22Rv1 (cell line): ENCODE results near the gene NEURL1.

Source experiments
- CTCF ChIP-seq: fragments of 450-650 bp; IDR thresholded peaks from 2 replicates; pipeline ENCODE4 v1.5.1; 2017; ENCODE audit warnings: mild to moderate bottlenecking
- ZFX ChIP-seq: fragments of 450-650 bp; IDR thresholded peaks from 2 replicates; pipeline ENCODE4 v1.6.1; 2017; ENCODE audit warnings: antibody characterized with exemption, borderline replicate concordance

DNA sequence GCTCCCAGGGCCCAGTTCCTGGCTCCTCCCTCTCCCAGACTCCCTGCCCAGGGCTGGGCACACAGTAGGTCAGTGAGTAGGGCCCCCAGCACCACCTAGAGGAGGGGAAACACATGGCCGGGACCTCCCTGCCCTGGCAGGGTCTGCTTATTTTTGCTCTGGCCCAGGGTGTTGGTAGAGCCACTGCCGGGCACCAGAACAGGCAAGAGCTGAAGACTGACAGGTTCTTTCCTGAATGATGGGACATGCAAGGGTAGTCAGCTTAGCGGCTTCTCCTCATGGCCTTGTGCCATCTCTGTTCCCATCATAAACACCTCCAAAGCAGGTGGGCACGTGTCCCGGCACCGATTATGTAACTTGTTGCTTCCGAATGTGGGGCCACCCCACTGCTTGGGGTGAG lies 86.5 kb downstream of the NEURL1 start:
- TF ChIP-seq CTCF: no peak
- TF ChIP-seq ZFX: no peak
